ENCODE results near the gene CALD1.

CALD1 gene

GRCh38 chr7:134766779-134767519, 12.5 kb upstream of the CALD1 start:
- no peak for DNase-seq

GRCh38 chr7:134767520-134768168, 11.8 kb upstream of the CALD1 start:
- DNase-seq = no peak

GRCh38 chr7:134768243-134768642, 11.2 kb upstream of the CALD1 start:
- DNase-seq = no peak

- no peak for DNase-seq
Observed at GRCh38 chr7:134770676-134771075, 8.8 kb upstream of the CALD1 start.

GRCh38 chr7:134771111-134771510, 8.3 kb upstream of the CALD1 start:
- no peak for DNase-seq

- DNase-seq = no peak
Observed at GRCh38 chr7:134771889-134772288, 7.5 kb upstream of the CALD1 start.

- no peak for DNase-seq
Observed at GRCh38 chr7:134772401-134772800, 7.0 kb upstream of the CALD1 start.

- no peak for DNase-seq
Observed at GRCh38 chr7:134773164-134773563, 6.3 kb upstream of the CALD1 start.

- DNase-seq = no peak
Observed at GRCh38 chr7:134774119-134774518, 5.3 kb upstream of the CALD1 start.

- no peak for DNase-seq
Observed at GRCh38 chr7:134777470-134777869, 2.0 kb upstream of the CALD1 start.

- no peak for DNase-seq
Observed at GRCh38 chr7:134777908-134778580, 1.4 kb upstream of the CALD1 start.

- no peak for DNase-seq
Observed at GRCh38 chr7:134779741-134780065, 269 bp downstream of the CALD1 start.

- no peak for DNase-seq
Observed at GRCh38 chr7:134780166-134780828, 863 bp downstream of the CALD1 start.

GRCh38 chr7:134781171-134781570, 1.7 kb downstream of the CALD1 start:
- DNase-seq = no peak

GRCh38 chr7:134782121-134782623, 2.7 kb downstream of the CALD1 start:
- no peak for DNase-seq

GRCh38 chr7:134783294-134784069, 4.0 kb downstream of the CALD1 start:
- DNase-seq = no peak

- no peak for DNase-seq
Observed at GRCh38 chr7:134784251-134785049, 5.0 kb downstream of the CALD1 start.

GRCh38 chr7:134785842-134786241, 6.4 kb downstream of the CALD1 start:
- no peak for DNase-seq

GRCh38 chr7:134787064-134787463, 7.6 kb downstream of the CALD1 start:
- DNase-seq = no peak

- DNase-seq = no peak
Observed at GRCh38 chr7:134787720-134788119, 8.3 kb downstream of the CALD1 start.

- DNase-seq = no peak
Observed at GRCh38 chr7:134788191-134788590, 8.8 kb downstream of the CALD1 start.
